Ecto neural progenitor cell (in vitro differentiated cells): ENCODE results near the gene FANCG.

Experiments used
- DNase-seq: peaks from one replicate; pipeline ENCODE4 v3.0.0-alpha.2; 2018; ENCODE audit warnings: low spot score

Gene FANCG

DNA sequence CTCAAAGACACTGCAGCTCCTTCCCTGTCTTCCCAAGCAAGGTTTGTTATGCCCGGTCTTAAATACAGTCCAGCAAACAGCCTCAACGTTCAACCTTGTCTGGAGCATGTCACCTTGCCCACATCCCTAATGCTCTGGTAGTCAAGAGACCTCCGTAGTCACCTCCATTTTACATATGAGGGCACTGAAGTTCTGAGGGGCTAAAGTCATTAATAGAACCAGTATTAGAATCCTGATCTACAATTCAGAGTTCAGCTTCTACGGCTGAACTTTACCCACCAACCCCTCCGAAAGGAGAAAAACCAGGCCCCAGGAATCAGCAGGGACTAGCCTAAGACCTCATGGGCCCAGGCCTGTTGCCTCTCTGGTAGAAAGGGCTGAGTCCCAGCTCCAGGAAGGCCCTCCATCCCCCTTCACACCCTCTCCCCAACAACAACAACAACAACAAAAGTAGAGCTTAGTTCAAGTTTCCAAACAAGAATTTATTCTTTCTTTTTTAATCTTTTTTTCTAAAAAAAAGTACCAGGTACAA is 24.0 kb upstream of the FANCG start:
- no peak for DNase-seq

GRCh38 chr9:35102769-35103659 is 23.3 kb upstream of the FANCG start, which contains the start of gene STOML2:
Gene STOML2, minus strand, starts transcription at chr9:35103131. Its CDS starts 37 bp downstream, at chr9:35103094.
- peak; percentile 94 for DNase-seq

DNA sequence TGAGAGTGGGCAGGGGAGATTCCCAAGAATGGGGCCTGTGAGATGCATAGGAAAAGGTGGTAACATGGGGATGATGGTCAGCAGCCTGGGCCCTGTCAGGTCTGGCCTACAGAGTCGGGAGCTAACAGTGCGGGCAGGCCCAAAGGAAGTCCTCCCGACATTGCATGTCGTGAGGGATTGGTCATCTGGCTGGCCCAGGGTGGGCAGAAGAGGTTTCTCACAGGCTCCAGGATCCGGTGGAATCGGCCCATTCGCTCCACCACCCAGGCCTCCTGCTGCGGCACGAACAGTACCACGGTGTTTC is 22.7 kb upstream of the FANCG start:
- DNase-seq, result no peak

DNA sequence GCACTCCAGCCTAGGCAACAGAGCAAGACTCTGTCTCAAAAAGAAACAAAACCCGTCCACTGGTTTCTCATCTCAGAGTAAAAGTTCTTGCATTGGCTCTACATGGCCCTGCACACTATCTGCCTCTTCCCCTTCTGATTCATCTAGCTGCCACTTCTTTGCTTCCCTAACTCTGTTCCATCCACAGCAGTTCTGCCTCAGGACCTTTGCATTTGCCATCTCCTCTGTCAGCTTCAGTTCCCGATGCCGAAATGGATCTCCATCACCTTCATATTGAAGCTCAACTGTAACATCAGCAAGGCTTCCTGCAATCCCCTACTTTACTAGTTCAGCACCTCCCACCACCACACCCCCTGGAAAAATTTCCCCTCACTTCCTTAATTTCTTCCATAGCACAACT is 17.8 kb upstream of the FANCG start:
- DNase-seq, result no peak

DNA sequence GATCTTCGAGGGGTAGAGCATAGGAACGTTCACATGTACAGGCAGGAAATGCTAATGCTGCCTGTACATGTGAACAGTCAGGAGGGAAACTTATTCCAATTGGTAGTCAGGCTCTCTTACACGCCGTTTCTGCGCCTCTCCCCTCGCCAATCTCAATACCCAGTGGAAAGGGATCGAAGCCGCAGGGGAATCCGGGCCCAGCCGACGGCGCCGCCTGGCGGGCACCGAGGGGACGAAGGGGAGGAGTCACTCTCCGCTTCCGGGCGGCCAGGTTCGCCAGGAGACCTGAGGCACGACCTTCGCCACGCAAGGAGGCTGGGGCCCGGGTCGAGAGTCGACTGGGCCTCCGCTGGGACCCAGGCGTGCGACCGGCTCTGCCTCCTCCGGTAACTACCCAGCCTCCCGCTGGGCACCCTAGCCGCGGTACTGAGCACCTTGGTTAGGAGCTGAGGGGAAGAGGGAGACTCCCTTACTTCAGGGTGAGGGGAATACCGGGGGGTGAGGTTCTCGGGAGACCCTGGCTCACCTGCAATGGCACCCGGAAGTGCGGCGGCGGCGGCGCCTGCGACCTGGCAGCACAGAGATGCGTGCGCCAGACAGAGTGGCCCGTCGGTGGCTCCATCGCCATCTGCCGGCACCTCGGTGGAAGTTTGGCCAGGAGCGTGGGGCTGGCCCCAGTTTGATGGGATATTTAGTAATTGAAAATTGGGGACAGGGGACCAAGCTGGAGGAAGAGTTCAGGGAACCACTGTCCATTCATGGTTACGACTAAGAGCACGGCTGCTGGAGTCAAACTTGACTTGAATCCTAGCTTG is 16.5 kb upstream of the FANCG start, which contains the start of gene PIGO:
Gene PIGO, minus strand, starts transcription at position 557 of the 815 bp plus-strand sequence. CDS start 1,026 bp downstream, outside the sequence.
- DNase-seq, result peak; percentile 92

DNA sequence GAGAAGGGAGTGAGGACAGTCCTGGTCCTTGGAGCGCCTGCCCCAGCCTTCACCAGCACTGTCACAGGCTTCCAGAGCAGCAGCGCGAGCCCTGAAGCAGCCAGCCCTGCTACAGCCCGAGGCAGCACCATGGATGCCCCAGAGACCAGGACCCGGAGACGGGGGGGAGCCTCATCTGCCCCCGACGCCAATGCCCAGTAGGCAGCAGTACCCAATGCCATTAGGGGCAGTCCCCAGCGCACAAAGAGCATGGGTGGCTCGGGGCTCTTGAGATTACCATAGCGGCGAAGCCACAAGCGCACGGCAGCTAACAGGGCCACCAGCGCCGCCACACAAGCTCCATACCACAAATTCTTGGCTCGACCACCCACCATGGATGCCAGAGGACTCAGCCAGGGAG is 11.8 kb upstream of the FANCG start:
- no peak for DNase-seq

DNA sequence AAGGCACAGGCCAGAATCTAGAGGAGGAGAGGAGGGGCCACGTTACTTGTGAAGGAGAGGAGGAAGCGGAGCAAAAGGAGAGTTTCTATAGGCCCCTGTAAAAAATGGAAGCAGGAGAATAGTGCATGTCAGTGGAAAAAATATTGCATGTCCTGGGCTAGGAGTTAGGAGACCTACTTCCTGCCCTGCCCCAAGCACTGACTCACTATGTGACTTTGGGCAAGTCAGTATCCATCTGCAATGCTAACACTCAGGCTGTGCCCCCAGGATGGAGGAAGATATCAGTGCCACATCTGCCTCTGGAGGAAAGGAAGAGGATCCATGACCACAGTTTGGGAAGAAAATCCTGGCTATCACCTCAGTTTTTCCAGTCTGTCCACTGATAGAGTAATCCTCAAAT is 9.7 kb upstream of the FANCG start:
- DNase-seq, result no peak

GRCh38 chr9:35085078-35085477 is 5.3 kb upstream of the FANCG start:
- DNase-seq, result no peak

GRCh38 chr9:35079041-35079425 is 709 bp downstream of the FANCG start:
- no peak for DNase-seq

GRCh38 chr9:35078066-35078465 is 1.7 kb downstream of the FANCG start:
- no peak for DNase-seq

GRCh38 chr9:35076848-35077247 is 2.9 kb downstream of the FANCG start:
- no peak for DNase-seq

DNA sequence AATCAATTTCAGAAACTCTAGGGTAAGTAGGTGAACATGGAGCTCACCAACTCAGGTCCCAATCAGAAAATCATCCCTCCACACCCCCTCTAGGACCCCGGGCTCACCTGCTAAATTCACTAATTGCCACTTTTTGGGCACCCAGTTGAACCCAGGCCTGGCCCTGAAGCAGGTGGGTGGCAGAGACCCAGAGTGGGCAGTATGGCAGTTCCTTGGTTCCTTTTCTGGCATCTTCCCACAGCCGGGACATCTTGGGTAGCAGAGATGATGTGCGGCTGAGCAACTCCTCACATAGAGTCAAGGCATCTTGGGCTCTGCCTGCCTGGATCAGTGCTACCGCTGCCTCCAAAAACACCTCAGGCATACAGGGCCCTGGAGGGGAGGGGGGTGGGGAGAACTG is 4.4 kb downstream of the FANCG start:
- DNase-seq, result no peak

GRCh38 chr9:35074791-35075190 is 5.0 kb downstream of the FANCG start:
- no peak for DNase-seq

DNA sequence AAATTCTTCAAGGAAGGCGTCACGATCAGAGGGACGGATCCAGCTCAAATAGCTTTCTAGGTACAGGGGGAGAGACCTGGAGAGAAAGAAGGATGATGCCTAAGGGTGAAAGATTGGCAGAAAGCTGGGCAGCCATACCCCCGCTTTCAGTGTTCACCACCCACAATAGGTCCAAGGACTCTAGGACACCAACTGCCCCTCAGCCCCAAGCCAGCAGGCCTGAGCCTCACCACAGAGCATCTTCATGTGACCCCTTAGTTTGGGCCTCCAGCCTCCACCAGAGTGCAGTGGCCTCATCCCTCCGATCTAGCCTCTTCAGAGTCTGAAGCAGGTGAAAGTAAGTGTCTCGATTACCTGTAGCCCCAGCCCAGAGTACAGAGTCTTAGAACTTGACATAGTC is 5.6 kb downstream of the FANCG start:
- DNase-seq, result no peak

DNA sequence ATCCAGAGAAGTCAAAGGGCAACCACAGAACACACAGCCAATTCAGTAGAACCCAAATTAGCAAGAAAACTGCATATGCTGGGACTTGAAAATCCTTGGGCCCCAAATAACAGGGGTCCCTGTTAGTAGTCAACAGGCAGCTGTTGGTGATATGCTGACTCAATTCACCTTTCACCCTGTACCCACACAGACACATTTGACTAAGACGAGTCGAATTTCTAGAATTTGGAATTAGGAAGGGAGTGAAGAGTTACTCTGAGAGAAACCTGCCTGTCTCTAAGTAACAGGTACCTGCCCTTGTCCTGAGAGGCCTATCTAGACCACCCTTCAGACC is 6.5 kb downstream of the FANCG start:
- DNase-seq, result no peak

GRCh38 chr9:35072461-35073278 is 7.1 kb downstream of the FANCG start, which contains the start of gene VCP:
Gene VCP, minus strand, starts transcription at chr9:35072625. Its CDS starts 272 bp downstream, at chr9:35072353.
- DNase-seq, result peak; percentile 99

- peak; percentile 89 for DNase-seq
These were observed 7.8 kb downstream of the FANCG start for GRCh38 chr9:35071814-35072460.

- DNase-seq, result no peak
These were observed 8.6 kb downstream of the FANCG start for GRCh38 chr9:35070823-35071813.

DNA sequence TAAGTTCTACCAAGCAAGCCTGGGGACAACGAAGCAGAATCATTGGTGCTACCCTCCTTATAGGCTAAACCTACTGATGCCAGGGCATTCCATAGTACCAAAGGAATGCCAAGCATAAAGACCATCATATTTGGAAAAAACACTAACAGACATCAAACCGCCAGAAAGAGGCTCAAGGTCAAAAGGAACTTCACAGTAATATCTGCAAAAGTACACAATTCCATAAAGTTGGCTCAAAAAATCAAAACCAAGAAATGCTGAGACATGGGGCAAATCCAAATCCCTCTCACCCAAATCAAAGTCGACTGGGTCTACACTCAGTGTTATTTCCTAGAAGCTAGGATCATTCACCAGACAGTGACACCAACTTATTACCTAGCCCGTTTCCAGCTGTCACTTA is 10.7 kb downstream of the FANCG start:
- DNase-seq, result no peak

DNA sequence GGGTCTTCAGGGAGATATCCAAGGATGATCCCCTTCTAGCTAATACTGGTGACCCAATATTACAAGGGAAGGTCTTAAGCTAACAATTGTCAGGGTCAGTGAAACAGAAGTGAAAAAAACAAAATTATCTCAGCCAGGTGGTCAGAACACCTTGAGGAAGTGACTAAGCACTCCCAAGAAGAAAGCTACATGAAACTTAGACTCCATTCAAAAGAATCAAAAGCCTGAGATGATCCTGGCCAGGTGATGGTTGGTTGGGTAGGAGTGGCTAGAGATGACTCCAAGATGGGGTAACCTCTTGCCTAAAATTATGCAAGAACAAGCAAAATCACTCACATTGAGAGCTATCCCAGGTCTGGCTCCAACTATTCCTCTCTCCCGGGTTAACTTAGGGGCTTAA is 12.7 kb downstream of the FANCG start:
- no peak for DNase-seq
